A549 (cell line): ENCODE results near the gene SCRN2.

Experiments used
- BHLHE40 ChIP-seq: IDR thresholded peaks from 2 replicates; pipeline ENCODE4 v1.6.1; 2012; ENCODE audit warnings: low read depth, low read length, inconsistent platforms
- EP300 ChIP-seq, 2 experiments: fragments of >200 bp; sonication (Bioruptor Twin); formaldehyde crosslinking; IDR thresholded peaks; 2 replicates in 1 of 2; 3 replicates in 1 of 2; pipeline ENCODE4 v1.6.1; 2016 to 2017
- HDAC2 ChIP-seq: fragments of 200-600 bp; sonication (generic); IDR thresholded peaks from 2 replicates; pipeline ENCODE4 v1.6.1; 2016
- KDM5A ChIP-seq: fragments of 200-600 bp; sonication (generic); IDR thresholded peaks from 2 replicates; pipeline ENCODE4 v1.6.1; 2016; ENCODE audit warnings: antibody characterized with exemption, mild to moderate bottlenecking
- MAFK ChIP-seq: fragments of 450-650 bp; IDR thresholded peaks from 2 replicates; pipeline ENCODE4 v1.6.1; 2014; ENCODE audit not compliant: partially characterized antibody
- MAZ ChIP-seq: fragments of 150-350 bp; IDR thresholded peaks from 2 replicates; pipeline ENCODE4 v1.6.1; 2014; ENCODE audit warnings: antibody characterized with exemption, low read depth, low read length, borderline replicate concordance
- MYC ChIP-seq: IDR thresholded peaks from 2 replicates; pipeline ENCODE4 v1.6.1; 2012; ENCODE audit warnings: mild to moderate bottlenecking, inconsistent platforms, low read length, improper control_type of control experiment, borderline replicate concordance
- NFE2L2 ChIP-seq: fragments of 150-350 bp; conservative IDR thresholded peaks from 2 replicates; pipeline ENCODE4 v1.6.1; 2014; ENCODE audit warnings: low read length
- POLR2A ChIP-seq: IDR thresholded peaks from 2 replicates; pipeline ENCODE4 v1.6.1; 2012; ENCODE audit warnings: mild to moderate bottlenecking, low read length
- POLR2AphosphoS2 ChIP-seq: conservative IDR thresholded peaks from 2 replicates; pipeline ENCODE4 v1.6.1; 2012; ENCODE audit warnings: low read length, improper control_type of control experiment, inconsistent platforms
- RNF2 ChIP-seq: fragments of 200-600 bp; sonication (generic); IDR thresholded peaks from 2 replicates; pipeline ENCODE4 v1.6.1; 2016; ENCODE audit warnings: low read depth, mild to moderate bottlenecking, antibody characterized with exemption, moderate library complexity, borderline replicate concordance
- TF ChIP-seq, protein P1 (sequence below): fragments of >200 bp; sonication (Bioruptor Twin); formaldehyde crosslinking; IDR thresholded peaks from 3 replicates; pipeline ENCODE4 v1.5.1; 2016
- TF ChIP-seq, protein P2 (sequence below): fragments of 200-600 bp; sonication (generic); IDR thresholded peaks from 2 replicates; pipeline ENCODE4 v1.6.1; 2016; ENCODE audit warnings: antibody characterized with exemption, mild to moderate bottlenecking, moderate library complexity
- TF ChIP-seq, protein P3 (sequence below): IDR thresholded peaks from 2 replicates; pipeline ENCODE4 v1.6.1; 2012

DNA sequence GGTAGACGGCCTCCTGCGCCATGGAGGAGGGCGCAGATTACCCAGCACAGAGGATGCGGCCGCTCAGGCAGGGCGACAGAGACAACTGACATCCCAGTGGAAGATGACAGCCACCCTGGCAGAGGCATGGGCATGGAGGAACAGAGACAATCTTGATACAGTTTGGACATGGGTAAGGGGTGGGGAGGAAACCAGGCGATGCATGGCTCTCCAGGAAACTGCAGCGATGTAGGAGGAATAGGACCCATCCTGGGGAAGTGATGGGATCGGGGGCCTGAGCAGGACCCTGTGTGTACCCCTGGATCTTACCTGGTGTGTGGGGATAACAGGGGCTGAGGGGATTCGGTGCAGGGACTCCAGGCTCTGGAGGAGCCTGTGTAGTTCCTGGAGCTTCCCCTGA, 24.1 kb downstream of the SCRN2 start:
- TF ChIP-seq, protein P1, sequence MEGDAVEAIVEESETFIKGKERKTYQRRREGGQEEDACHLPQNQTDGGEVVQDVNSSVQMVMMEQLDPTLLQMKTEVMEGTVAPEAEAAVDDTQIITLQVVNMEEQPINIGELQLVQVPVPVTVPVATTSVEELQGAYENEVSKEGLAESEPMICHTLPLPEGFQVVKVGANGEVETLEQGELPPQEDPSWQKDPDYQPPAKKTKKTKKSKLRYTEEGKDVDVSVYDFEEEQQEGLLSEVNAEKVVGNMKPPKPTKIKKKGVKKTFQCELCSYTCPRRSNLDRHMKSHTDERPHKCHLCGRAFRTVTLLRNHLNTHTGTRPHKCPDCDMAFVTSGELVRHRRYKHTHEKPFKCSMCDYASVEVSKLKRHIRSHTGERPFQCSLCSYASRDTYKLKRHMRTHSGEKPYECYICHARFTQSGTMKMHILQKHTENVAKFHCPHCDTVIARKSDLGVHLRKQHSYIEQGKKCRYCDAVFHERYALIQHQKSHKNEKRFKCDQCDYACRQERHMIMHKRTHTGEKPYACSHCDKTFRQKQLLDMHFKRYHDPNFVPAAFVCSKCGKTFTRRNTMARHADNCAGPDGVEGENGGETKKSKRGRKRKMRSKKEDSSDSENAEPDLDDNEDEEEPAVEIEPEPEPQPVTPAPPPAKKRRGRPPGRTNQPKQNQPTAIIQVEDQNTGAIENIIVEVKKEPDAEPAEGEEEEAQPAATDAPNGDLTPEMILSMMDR = no peak
- no peak for TF ChIP-seq MYC
- no peak for TF ChIP-seq EP300 (IDR thresholded peaks at IDR 0.05)
- no peak for TF ChIP-seq HDAC2
- no peak for TF ChIP-seq BHLHE40
- TF ChIP-seq, protein P2, sequence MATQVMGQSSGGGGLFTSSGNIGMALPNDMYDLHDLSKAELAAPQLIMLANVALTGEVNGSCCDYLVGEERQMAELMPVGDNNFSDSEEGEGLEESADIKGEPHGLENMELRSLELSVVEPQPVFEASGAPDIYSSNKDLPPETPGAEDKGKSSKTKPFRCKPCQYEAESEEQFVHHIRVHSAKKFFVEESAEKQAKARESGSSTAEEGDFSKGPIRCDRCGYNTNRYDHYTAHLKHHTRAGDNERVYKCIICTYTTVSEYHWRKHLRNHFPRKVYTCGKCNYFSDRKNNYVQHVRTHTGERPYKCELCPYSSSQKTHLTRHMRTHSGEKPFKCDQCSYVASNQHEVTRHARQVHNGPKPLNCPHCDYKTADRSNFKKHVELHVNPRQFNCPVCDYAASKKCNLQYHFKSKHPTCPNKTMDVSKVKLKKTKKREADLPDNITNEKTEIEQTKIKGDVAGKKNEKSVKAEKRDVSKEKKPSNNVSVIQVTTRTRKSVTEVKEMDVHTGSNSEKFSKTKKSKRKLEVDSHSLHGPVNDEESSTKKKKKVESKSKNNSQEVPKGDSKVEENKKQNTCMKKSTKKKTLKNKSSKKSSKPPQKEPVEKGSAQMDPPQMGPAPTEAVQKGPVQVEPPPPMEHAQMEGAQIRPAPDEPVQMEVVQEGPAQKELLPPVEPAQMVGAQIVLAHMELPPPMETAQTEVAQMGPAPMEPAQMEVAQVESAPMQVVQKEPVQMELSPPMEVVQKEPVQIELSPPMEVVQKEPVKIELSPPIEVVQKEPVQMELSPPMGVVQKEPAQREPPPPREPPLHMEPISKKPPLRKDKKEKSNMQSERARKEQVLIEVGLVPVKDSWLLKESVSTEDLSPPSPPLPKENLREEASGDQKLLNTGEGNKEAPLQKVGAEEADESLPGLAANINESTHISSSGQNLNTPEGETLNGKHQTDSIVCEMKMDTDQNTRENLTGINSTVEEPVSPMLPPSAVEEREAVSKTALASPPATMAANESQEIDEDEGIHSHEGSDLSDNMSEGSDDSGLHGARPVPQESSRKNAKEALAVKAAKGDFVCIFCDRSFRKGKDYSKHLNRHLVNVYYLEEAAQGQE = no peak
- TF ChIP-seq, protein P3, sequence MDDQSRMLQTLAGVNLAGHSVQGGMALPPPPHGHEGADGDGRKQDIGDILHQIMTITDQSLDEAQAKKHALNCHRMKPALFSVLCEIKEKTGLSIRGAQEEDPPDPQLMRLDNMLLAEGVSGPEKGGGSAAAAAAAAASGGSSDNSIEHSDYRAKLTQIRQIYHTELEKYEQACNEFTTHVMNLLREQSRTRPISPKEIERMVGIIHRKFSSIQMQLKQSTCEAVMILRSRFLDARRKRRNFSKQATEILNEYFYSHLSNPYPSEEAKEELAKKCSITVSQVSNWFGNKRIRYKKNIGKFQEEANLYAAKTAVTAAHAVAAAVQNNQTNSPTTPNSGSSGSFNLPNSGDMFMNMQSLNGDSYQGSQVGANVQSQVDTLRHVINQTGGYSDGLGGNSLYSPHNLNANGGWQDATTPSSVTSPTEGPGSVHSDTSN = no peak
- no peak for TF ChIP-seq NFE2L2
- TF ChIP-seq MAZ = no peak
- TF ChIP-seq MAFK = no peak
- TF ChIP-seq RNF2 = no peak
- TF ChIP-seq POLR2A = no peak
- no peak for TF ChIP-seq KDM5A
- no peak for TF ChIP-seq POLR2AphosphoS2
